IMR-90 (cell line): ENCODE measurements around the gene CSF2RB. TPM values are rescaled to one million over a fixed set of nuclear protein-coding genes. Genes with fewer than 3 reads are reported as not detected.

Experiments used
- ATAC-seq: fragments of 200-7000 bp; cut with Tn5 transposase; 2 replicates; pipeline ENCODE4 v1.9.1; 2020; ENCODE audit warnings: low read depth, mild to moderate bottlenecking, moderate library complexity
- BruUV-seq: library from RNA; stranded (reverse); fragments of 400-500 nt; replicated peaks from 2 replicates; lab custom pipeline; 2021; lab: Mats Ljungman, UMichigan
- CTCF ChIA-PET: fragments of 300-600 bp; formaldehyde crosslinking; extraction: SDS; loops from one replicate; lab custom pipeline; 2021; ENCODE audit warnings: antibody characterized with exemption; lab: Yijun Ruan, JAX
- POLR2A ChIA-PET: fragments of 300-600 bp; sonication (Branson Sonifier 250); formaldehyde crosslinking; loops from one replicate; lab custom pipeline; 2022; ENCODE audit warnings: antibody characterized with exemption; ENCODE audit not compliant: unreplicated experiment; lab: Charles Lee
- DNase-seq: peaks from one replicate; pipeline ENCODE4 v3.0.0; 2013
- H2AFZ ChIP-seq: replicated peaks from 2 replicates; pipeline ENCODE3; 2013; ENCODE audit warnings: low read length, mild to moderate bottlenecking; ENCODE audit not compliant: poor library complexity
- H2AK5ac ChIP-seq: 2 replicates; pipeline ENCODE4 v1.6.1; 2013; ENCODE audit warnings: low read depth, low read length, inconsistent platforms
- H2AK9ac ChIP-seq: replicated peaks from 2 replicates; pipeline ENCODE3; 2013; ENCODE audit warnings: mild to moderate bottlenecking, low read depth, low read length, moderate library complexity; ENCODE audit not compliant: poor library complexity
- H2BK120ac ChIP-seq: 2 replicates; pipeline ENCODE4 v1.6.1; 2013; ENCODE audit warnings: low read depth, low read length, inconsistent platforms
- H2BK15ac ChIP-seq: 3 replicates; pipeline ENCODE4 v1.6.1; 2013; ENCODE audit warnings: low read depth, low read length, inconsistent platforms
- H2BK20ac ChIP-seq: 2 replicates; pipeline ENCODE4 v1.6.1; 2013; ENCODE audit warnings: low read depth, mild to moderate bottlenecking, inconsistent platforms, low read length, moderate library complexity
- H2BK5ac ChIP-seq: 2 replicates; pipeline ENCODE4 v1.6.1; 2013; ENCODE audit warnings: mild to moderate bottlenecking, low read depth, low read length, inconsistent platforms; ENCODE audit not compliant: poor library complexity, severe bottlenecking
- H3K14ac ChIP-seq: replicated peaks from 2 replicates; pipeline ENCODE4 v1.6.1; 2013; ENCODE audit warnings: low read depth, low read length, inconsistent platforms
- H3K18ac ChIP-seq: 2 replicates; pipeline ENCODE4 v1.6.1; 2013; ENCODE audit warnings: low read depth, low read length, control low read depth
- H3K23ac ChIP-seq: 2 replicates; pipeline ENCODE4 v1.6.1; 2013; ENCODE audit warnings: low read depth, low read length, inconsistent platforms
- H3K27ac ChIP-seq: 2 replicates; pipeline ENCODE4 v1.5.1; 2013; ENCODE audit warnings: mild to moderate bottlenecking, control low read depth, low read length; ENCODE audit not compliant: insufficient read depth
- H3K27me3 ChIP-seq: 2 replicates; pipeline ENCODE4 v1.6.1; 2013; ENCODE audit warnings: low read length; ENCODE audit not compliant: control insufficient read depth, insufficient read depth
- H3K36me3 ChIP-seq: 2 replicates; pipeline ENCODE4 v1.6.1; 2013; ENCODE audit warnings: low read length, mixed read lengths; ENCODE audit not compliant: control insufficient read depth, insufficient read depth
- H3K4ac ChIP-seq: 2 replicates; pipeline ENCODE4 v1.6.1; 2013; ENCODE audit warnings: low read depth, low read length, inconsistent platforms
- H3K4me1 ChIP-seq: 2 replicates; pipeline ENCODE4 v1.6.1; 2013; ENCODE audit warnings: low read length, mixed read lengths; ENCODE audit not compliant: control insufficient read depth, insufficient read depth
- H3K4me2 ChIP-seq: 2 replicates; pipeline ENCODE4 v1.6.1; 2013; ENCODE audit warnings: low read depth, mild to moderate bottlenecking, control low read depth, low read length, moderate library complexity
- H3K4me3 ChIP-seq: 2 replicates; pipeline ENCODE4 v1.5.1; 2013; ENCODE audit warnings: low read depth, mild to moderate bottlenecking, control low read depth, low read length, moderate library complexity; ENCODE audit not compliant: insufficient read depth
- H3K56ac ChIP-seq: 2 replicates; pipeline ENCODE4 v1.6.1; 2013; ENCODE audit warnings: low read length, inconsistent platforms; ENCODE audit not compliant: insufficient read depth; ENCODE audit errors: extremely low read depth
- H3K79me1 ChIP-seq, 2 experiments: 2 replicates each; pipeline ENCODE4 v1.6.1; 2013; ENCODE audit warnings: low read length in 2 of 2, inconsistent platforms in 1 of 2, low read depth in 1 of 2
- H3K9ac ChIP-seq: 2 replicates; pipeline ENCODE4 v1.6.1; 2013; ENCODE audit warnings: low read depth, low read length, control low read depth
- H3K9me1 ChIP-seq: 2 replicates; pipeline ENCODE4 v1.6.1; 2013; ENCODE audit warnings: low read length, inconsistent platforms; ENCODE audit not compliant: insufficient read depth
- H3K9me3 ChIP-seq: 2 replicates; pipeline ENCODE4 v1.6.1; 2013; ENCODE audit warnings: low read length; ENCODE audit not compliant: control insufficient read depth, insufficient read depth
- H4K20me1 ChIP-seq: 2 replicates; pipeline ENCODE4 v1.6.1; 2013; ENCODE audit warnings: low read length, inconsistent platforms; ENCODE audit not compliant: insufficient read depth
- H4K5ac ChIP-seq: 2 replicates; pipeline ENCODE4 v1.6.1; 2013; ENCODE audit warnings: mild to moderate bottlenecking, low read depth, low read length, control low read depth
- H4K8ac ChIP-seq, 2 experiments: 2 replicates each; pipeline ENCODE4 v1.6.1; 2013; ENCODE audit warnings: low read depth in 2 of 2, low read length in 2 of 2, control low read depth in 1 of 2, inconsistent platforms in 1 of 2
- H4K91ac ChIP-seq: 2 replicates; pipeline ENCODE4 v1.6.1; 2013; ENCODE audit warnings: low read depth, low read length, inconsistent platforms; ENCODE audit not compliant: insufficient read depth
- WGBS, 2 experiments: methylation state at CpG; one replicate each; pipeline versions ENCODE4 v1.1.5 to v1.1.7; 2013; ENCODE audit warnings: missing lambda C conversion rate in 2 of 2; ENCODE audit not compliant: insufficient read length in 1 of 2; ENCODE audit errors: extremely low coverage in 2 of 2; 5-methylcytosine and 5-hydroxymethylcytosine counted together
- dilution Hi-C: fragments of 300-500 bp; cut with HindIII; formaldehyde crosslinking; loops from one replicate; pipeline ENCODE4 v1.14.3; 2018; ENCODE audit warnings: low sequenced_read_pairs; ENCODE audit not compliant: unreplicated experiment
- in situ Hi-C: fragments of 300-500 bp; cut with MboI; formaldehyde crosslinking; loops from 3 replicates; pipeline ENCODE4 v1.14.3; 2019; ENCODE audit warnings: low sequenced_read_pairs, inconsistent platforms, mixed read lengths
- intact Hi-C: fragments of 100-400 bp; cut with micrococcal nuclease; formaldehyde crosslinking; loops from 2 replicates; pipeline ENCODE4 v1.10.0; 2022
- polyA plus RNA-seq, 3 experiments: library from polyadenylated mRNA; depleted of rRNA; stranded (reverse); fragments of >200 nt; gene quantifications; 2 replicates each; pipeline ENCODE4 v1.2.3, GENCODE V29; 2012; ENCODE audit warnings: low replicate concordance in 1 of 3
- total RNA-seq: library from RNA; depleted of rRNA; stranded (reverse); fragments of >200 nt; gene quantifications from 2 replicates; pipeline ENCODE4 v1.2.3, GENCODE V29; 2012
- TF ChIP-seq, protein P1 (sequence below): conservative IDR thresholded peaks from 2 replicates; pipeline ENCODE4 v1.5.1; 2012; ENCODE audit warnings: mild to moderate bottlenecking, low read depth, low read length, improper control_type of control experiment

The CSF2RB gene
- total and polyA plus RNA-seq, 2 of the 4 experiments (the other 2 are of a cell fraction) = not detected

DNA sequence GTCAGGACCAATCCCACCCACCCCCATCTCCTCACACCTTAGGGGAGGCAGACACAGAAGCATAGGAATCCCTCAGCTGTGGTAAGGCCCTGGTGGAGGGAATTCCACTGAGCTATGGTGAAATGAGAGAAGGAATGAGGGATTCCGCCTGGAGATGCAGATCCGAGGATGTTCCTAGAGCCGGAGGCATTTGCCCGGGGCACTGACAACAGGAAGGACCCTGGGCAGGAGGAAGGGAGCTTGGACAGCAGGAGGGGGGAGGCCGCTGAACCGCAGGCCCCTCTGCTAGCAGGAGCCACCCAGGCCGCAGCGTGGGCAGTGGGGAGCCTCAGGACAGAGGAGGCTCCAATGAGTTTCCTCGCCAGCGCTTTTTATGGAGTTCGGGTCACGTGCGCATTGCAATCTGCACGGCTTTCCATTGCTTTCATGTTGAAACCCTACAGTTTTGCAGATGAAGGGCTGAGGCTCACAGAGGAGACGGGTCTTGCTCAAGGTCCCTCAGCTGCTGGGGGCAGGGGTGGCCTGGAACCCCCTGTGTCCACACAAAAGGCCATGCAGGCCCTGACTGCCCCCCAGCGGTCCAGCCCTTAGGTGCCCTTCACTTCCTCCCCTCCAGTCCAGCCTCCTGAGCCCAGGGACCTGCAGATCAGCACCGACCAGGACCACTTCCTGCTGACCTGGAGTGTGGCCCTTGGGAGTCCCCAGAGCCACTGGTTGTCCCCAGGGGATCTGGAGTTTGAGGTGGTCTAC lies 15.5 kb downstream of the CSF2RB start:
- Histone ChIP-seq H3K27me3 (peaks cover 51% of the 10 kb centered on the region), H3K36me3 (no peaks in the 10 kb centered on the region)
- no peak for DNase-seq

More for the DNA sequence above, 15.5 kb downstream of the CSF2RB start:
- H3K9ac ChIP-seq = no peak overlapping the region
- no peak for ATAC-seq
- BruUV-seq = no TSS peak
- no peak overlapping the region for H2BK120ac ChIP-seq
- TF ChIP-seq, protein P1, sequence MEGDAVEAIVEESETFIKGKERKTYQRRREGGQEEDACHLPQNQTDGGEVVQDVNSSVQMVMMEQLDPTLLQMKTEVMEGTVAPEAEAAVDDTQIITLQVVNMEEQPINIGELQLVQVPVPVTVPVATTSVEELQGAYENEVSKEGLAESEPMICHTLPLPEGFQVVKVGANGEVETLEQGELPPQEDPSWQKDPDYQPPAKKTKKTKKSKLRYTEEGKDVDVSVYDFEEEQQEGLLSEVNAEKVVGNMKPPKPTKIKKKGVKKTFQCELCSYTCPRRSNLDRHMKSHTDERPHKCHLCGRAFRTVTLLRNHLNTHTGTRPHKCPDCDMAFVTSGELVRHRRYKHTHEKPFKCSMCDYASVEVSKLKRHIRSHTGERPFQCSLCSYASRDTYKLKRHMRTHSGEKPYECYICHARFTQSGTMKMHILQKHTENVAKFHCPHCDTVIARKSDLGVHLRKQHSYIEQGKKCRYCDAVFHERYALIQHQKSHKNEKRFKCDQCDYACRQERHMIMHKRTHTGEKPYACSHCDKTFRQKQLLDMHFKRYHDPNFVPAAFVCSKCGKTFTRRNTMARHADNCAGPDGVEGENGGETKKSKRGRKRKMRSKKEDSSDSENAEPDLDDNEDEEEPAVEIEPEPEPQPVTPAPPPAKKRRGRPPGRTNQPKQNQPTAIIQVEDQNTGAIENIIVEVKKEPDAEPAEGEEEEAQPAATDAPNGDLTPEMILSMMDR = no peak
- no peak overlapping the region for H3K4me3 ChIP-seq
- no peak overlapping the region for H3K56ac ChIP-seq
- no peak overlapping the region for H3K4ac ChIP-seq
- in situ Hi-C loops (no loop called here), intact Hi-C loops (no loop called here), dilution Hi-C loops (no loop called here)
- H3K23ac ChIP-seq = no peak overlapping the region
- no peak overlapping the region for H3K27ac ChIP-seq
- CTCF ChIA-PET = no interaction called here
- no peak overlapping the region for H4K91ac ChIP-seq
- H3K4me1 ChIP-seq = no peaks in the 10 kb centered on the region
- no peak overlapping the region for H2BK20ac ChIP-seq
- H3K9me3 ChIP-seq = no peaks in the 10 kb centered on the region
- 64% methylated on average over 11 of the region's 17 CpGs; no CpG with 5 or more reads in 1 of the 2 experiments for WGBS, 2 experiments
- H4K8ac ChIP-seq = no peak overlapping the region
- H3K9me1 ChIP-seq = no peaks in the 10 kb centered on the region
- H3K79me1 ChIP-seq = no peaks in the 10 kb centered on the region
- H3K14ac ChIP-seq = no peak overlapping the region
- no peak overlapping the region for H2AK5ac ChIP-seq
- H2AK9ac ChIP-seq = no peak overlapping the region
- H3K4me2 ChIP-seq = no peak overlapping the region
- no peak overlapping the region for H4K5ac ChIP-seq
- H3K18ac ChIP-seq = no peak overlapping the region
- POLR2A ChIA-PET = no interaction called here
- no peaks in the 10 kb centered on the region for H4K20me1 ChIP-seq
- no peak overlapping the region for H2BK5ac ChIP-seq
- H2AFZ ChIP-seq = no peak overlapping the region
- no peak overlapping the region for H2BK15ac ChIP-seq
